D721Med (cell line): ENCODE data around the gene AP1M1.
"Not testable (repeated sequence)": the region's sequence is repeated elsewhere in the genome, so short reads cannot be mapped to it uniquely, and the experiment has no call there.

Source experiments
- DNase-seq: peaks from one replicate; pipeline ENCODE4 v3.0.0; 2011; ENCODE audit warnings: low spot score; ENCODE audit not compliant: insufficient read length
- FAIRE-seq: peaks from 2 replicates; lab custom pipeline; 2011; peaks lifted over from hg19 to GRCh38; lab: Jason Lieb, UNC
- CTCF ChIP-seq: IDR thresholded peaks from 2 replicates; pipeline ENCODE4 v1.5.1; 2012; ENCODE audit warnings: mild to moderate bottlenecking, control low read depth; ENCODE audit not compliant: insufficient read depth; ENCODE audit errors: missing control alignments

Gene AP1M1

GRCh38 chr19:16281743-16282142 lies 84.0 kb downstream of the AP1M1 start:
- FAIRE-seq (no peak), DNase-seq (no peak)
- no peak for TF ChIP-seq CTCF

- TF ChIP-seq CTCF = no peak
- no peak for FAIRE-seq
- no peak for DNase-seq
These were observed 85.7 kb downstream of the AP1M1 start for GRCh38 chr19:16283210-16284061.

- FAIRE-seq = no peak
- DNase-seq = no peak
- no peak for TF ChIP-seq CTCF
These were observed 86.8 kb downstream of the AP1M1 start for GRCh38 chr19:16284505-16284904.

GRCh38 chr19:16285079-16285478 lies 87.4 kb downstream of the AP1M1 start:
- FAIRE-seq, DNase-seq: not testable (repeated sequence)

- TF ChIP-seq CTCF = no peak
- FAIRE-seq = no peak
- no peak for DNase-seq
These were observed 88.2 kb downstream of the AP1M1 start for GRCh38 chr19:16285769-16286498.

- TF ChIP-seq CTCF = no peak
- FAIRE-seq = no peak
- DNase-seq = no peak
These were observed 90.8 kb downstream of the AP1M1 start for GRCh38 chr19:16288544-16288943.

GRCh38 chr19:16289594-16289993 lies 91.9 kb downstream of the AP1M1 start:
- FAIRE-seq (no peak), DNase-seq (no peak)
- no peak for TF ChIP-seq CTCF
